ENCODE data around the gene SNX5. TPM values are rescaled to one million over a fixed set of nuclear protein-coding genes. Genes with fewer than 3 reads are reported as not detected.

The SNX5 gene
- total and polyA plus RNA-seq, 2 of the 13 experiments (the other 11 are each of a cell fraction or from before 2014, with no cell fraction given), result 664 to 1,040 TPM

- no peak; the same call in 1 of the 2 replicates for TF ChIP-seq NFE2L1 (CRISPR knock-in tag; IDR thresholded peaks at IDR 0.05; ENCODE audit: borderline replicate concordance)
- TF ChIP-seq HNRNPH1 (optimal IDR thresholded peaks at IDR 0.05; ENCODE audit: low read depth, low read length), result no peak
- TF ChIP-seq, protein P1, sequence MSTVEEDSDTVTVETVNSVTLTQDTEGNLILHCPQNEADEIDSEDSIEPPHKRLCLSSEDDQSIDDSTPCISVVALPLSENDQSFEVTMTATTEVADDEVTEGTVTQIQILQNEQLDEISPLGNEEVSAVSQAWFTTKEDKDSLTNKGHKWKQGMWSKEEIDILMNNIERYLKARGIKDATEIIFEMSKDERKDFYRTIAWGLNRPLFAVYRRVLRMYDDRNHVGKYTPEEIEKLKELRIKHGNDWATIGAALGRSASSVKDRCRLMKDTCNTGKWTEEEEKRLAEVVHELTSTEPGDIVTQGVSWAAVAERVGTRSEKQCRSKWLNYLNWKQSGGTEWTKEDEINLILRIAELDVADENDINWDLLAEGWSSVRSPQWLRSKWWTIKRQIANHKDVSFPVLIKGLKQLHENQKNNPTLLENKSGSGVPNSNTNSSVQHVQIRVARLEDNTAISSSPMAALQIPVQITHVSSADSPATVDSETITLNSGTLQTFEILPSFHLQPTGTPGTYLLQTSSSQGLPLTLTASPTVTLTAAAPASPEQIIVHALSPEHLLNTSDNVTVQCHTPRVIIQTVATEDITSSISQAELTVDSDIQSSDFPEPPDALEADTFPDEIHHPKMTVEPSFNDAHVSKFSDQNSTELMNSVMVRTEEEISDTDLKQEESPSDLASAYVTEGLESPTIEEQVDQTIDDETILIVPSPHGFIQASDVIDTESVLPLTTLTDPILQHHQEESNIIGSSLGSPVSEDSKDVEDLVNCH (CRISPR knock-in tag; IDR thresholded peaks at IDR 0.05), result no peak; the same call in 1 of the 2 replicates
- peak; percentile 97 for TF ChIP-seq PRMT3 (CRISPR knock-in tag; IDR thresholded peaks at IDR 0.05; ENCODE audit: borderline replicate concordance, low read depth)
- TF ChIP-seq KLF12 (CRISPR knock-in tag; IDR thresholded peaks at IDR 0.05; ENCODE audit: borderline replicate concordance), result peak; percentile 99
- peak; percentile 67; the same call in 1 of the 2 replicates for TF ChIP-seq ZNF737 (CRISPR knock-in tag; IDR thresholded peaks at IDR 0.05; ENCODE audit: borderline replicate concordance)
- TF ChIP-seq SETDB1 (CRISPR knock-in tag; IDR thresholded peaks at IDR 0.05; ENCODE audit: borderline replicate concordance), result no peak
- peak; percentile 98 for TF ChIP-seq RNF2 (conservative IDR thresholded peaks at IDR 0.05; ENCODE audit: low read depth)
- TF ChIP-seq JDP2 (CRISPR knock-in tag; IDR thresholded peaks at IDR 0.05; ENCODE audit: borderline replicate concordance), result peak; percentile 97
- TF ChIP-seq GATA4 (IDR thresholded peaks at IDR 0.05; ENCODE audit: borderline replicate concordance, low read depth), result peak; percentile 77
- TF ChIP-seq, protein P2, sequence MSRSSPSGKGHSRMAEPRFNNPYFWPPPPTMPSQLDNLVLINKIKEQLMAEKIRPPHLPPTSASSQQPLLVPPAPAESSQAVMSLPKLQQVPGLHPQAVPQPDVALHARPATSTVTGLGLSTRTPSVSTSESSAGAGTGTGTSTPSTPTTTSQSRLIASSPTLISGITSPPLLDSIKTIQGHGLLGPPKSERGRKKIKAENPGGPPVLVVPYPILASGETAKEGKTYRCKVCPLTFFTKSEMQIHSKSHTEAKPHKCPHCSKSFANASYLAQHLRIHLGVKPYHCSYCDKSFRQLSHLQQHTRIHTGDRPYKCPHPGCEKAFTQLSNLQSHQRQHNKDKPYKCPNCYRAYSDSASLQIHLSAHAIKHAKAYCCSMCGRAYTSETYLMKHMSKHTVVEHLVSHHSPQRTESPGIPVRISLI (CRISPR knock-in tag; IDR thresholded peaks at IDR 0.05; ENCODE audit: borderline replicate concordance), result peak; percentile 18; the same call in 1 of the 2 replicates
- peak; percentile 100 for TF ChIP-seq DMAP1 (CRISPR knock-in tag; IDR thresholded peaks at IDR 0.05)
- TF ChIP-seq ZNF225 (CRISPR knock-in tag; IDR thresholded peaks at IDR 0.05), result peak; percentile 98
- peak; percentile 79; the same call in 1 of the 2 replicates for TF ChIP-seq ISX (CRISPR knock-in tag; conservative IDR thresholded peaks at IDR 0.05)
- peak; percentile 88 for TF ChIP-seq MAF1 (CRISPR knock-in tag; IDR thresholded peaks at IDR 0.05; ENCODE audit: borderline replicate concordance)
- TF ChIP-seq, protein P3, sequence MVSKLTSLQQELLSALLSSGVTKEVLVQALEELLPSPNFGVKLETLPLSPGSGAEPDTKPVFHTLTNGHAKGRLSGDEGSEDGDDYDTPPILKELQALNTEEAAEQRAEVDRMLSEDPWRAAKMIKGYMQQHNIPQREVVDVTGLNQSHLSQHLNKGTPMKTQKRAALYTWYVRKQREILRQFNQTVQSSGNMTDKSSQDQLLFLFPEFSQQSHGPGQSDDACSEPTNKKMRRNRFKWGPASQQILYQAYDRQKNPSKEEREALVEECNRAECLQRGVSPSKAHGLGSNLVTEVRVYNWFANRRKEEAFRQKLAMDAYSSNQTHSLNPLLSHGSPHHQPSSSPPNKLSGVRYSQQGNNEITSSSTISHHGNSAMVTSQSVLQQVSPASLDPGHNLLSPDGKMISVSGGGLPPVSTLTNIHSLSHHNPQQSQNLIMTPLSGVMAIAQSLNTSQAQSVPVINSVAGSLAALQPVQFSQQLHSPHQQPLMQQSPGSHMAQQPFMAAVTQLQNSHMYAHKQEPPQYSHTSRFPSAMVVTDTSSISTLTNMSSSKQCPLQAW (CRISPR knock-in tag; IDR thresholded peaks at IDR 0.05), result peak; percentile 95
- TF ChIP-seq MXI1 (IDR thresholded peaks at IDR 0.05; ENCODE audit: borderline replicate concordance, low read depth, low read length), result peak; percentile 94
- TF ChIP-seq, protein P4, sequence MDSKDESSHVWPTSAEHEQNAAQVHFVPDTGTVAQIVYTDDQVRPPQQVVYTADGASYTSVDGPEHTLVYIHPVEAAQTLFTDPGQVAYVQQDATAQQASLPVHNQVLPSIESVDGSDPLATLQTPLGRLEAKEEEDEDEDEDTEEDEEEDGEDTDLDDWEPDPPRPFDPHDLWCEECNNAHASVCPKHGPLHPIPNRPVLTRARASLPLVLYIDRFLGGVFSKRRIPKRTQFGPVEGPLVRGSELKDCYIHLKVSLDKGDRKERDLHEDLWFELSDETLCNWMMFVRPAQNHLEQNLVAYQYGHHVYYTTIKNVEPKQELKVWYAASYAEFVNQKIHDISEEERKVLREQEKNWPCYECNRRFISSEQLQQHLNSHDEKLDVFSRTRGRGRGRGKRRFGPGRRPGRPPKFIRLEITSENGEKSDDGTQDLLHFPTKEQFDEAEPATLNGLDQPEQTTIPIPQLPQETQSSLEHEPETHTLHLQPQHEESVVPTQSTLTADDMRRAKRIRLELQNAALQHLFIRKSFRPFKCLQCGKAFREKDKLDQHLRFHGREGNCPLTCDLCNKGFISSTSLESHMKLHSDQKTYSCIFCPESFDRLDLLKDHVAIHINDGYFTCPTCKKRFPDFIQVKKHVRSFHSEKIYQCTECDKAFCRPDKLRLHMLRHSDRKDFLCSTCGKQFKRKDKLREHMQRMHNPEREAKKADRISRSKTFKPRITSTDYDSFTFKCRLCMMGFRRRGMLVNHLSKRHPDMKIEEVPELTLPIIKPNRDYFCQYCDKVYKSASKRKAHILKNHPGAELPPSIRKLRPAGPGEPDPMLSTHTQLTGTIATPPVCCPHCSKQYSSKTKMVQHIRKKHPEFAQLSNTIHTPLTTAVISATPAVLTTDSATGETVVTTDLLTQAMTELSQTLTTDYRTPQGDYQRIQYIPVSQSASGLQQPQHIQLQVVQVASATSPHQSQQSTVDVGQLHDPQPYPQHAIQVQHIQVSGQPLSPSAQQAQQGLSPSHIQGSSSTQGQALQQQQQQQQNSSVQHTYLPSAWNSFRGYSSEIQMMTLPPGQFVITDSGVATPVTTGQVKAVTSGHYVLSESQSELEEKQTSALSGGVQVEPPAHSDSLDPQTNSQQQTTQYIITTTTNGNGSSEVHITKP (CRISPR knock-in tag; IDR thresholded peaks at IDR 0.05; ENCODE audit: low read depth), result peak; percentile 92
Observed at GRCh38 chr20:17968366-17969277, at the start of gene SNX5, which contains the start of gene MGME1 (continued).
